Measurements from ENCODE around the gene ZDBF2.
"Not testable (repeated sequence)": the region's sequence is repeated elsewhere in the genome, so short reads cannot be mapped to it uniquely, and the experiment has no call there.

Gene ZDBF2

GRCh38 chr2:206256706-206257205 is 17.7 kb upstream of the ZDBF2 start:
- Histone ChIP-seq H3K36me3 (no peaks in the 10 kb centered on the region), H3K4me3 (ENCODE audit: low read depth in 1 of 2, low read length in 1 of 2) (no peak overlapping the region), H3K9me3 (no peaks in the 10 kb centered on the region), H3K4me1 (ENCODE audit: control insufficient read depth in 1 of 2, insufficient read depth in 1 of 2, low read depth in 1 of 2, low read length in 1 of 2) (no peaks in the 10 kb centered on the region), H3K27me3 (peaks cover 100% of the 10 kb centered on the region), H3K27ac (no peak overlapping the region)
- no peak for TF ChIP-seq CTCF (IDR thresholded peaks at IDR 0.05)

- Histone ChIP-seq H3K36me3 (no peaks in the 10 kb centered on the region), H3K9me3 (no peaks in the 10 kb centered on the region), H3K4me1 (ENCODE audit: control insufficient read depth in 1 of 2, insufficient read depth in 1 of 2, low read depth in 1 of 2, low read length in 1 of 2) (no peaks in the 10 kb centered on the region), H3K27me3 (peaks cover 100% of the 10 kb centered on the region), H3K27ac (no peak overlapping the region), H3K4me3 (ENCODE audit: low read depth in 1 of 2, low read length in 1 of 2) (no peak overlapping the region)
- no peak for TF ChIP-seq CTCF (IDR thresholded peaks at IDR 0.05)
Measured at GRCh38 chr2:206257350-206257749, 17.1 kb upstream of the ZDBF2 start.

- Histone ChIP-seq H3K27me3 (peaks cover 100% of the 10 kb centered on the region), H3K27ac (no peak overlapping the region)
- TF ChIP-seq CTCF (IDR thresholded peaks at IDR 0.05): no peak
Measured at GRCh38 chr2:206257861-206258260, 16.6 kb upstream of the ZDBF2 start.

GRCh38 chr2:206258615-206259014 is 15.8 kb upstream of the ZDBF2 start:
- not testable (repeated sequence) for H3K4me3 ChIP-seq (ENCODE audit: low read depth in 1 of 2, low read length in 1 of 2); H3K27ac ChIP-seq; H3K4me1 ChIP-seq (ENCODE audit: control insufficient read depth in 1 of 2, insufficient read depth in 1 of 2, low read depth in 1 of 2, low read length in 1 of 2); H3K36me3 ChIP-seq; H3K9me3 ChIP-seq
- H3K27me3 ChIP-seq: peaks cover 100% of the 10 kb centered on the region

More at GRCh38 chr2:206257861-206258260, 16.6 kb upstream of the ZDBF2 start:
- no peaks in the 10 kb centered on the region for H3K4me1 ChIP-seq (ENCODE audit: control insufficient read depth in 1 of 2, insufficient read depth in 1 of 2, low read depth in 1 of 2, low read length in 1 of 2)
- H3K36me3 ChIP-seq: no peaks in the 10 kb centered on the region
- no peak overlapping the region for H3K4me3 ChIP-seq (ENCODE audit: low read depth in 1 of 2, low read length in 1 of 2)
- no peaks in the 10 kb centered on the region for H3K9me3 ChIP-seq

- Histone ChIP-seq H3K4me1 (ENCODE audit: control insufficient read depth in 1 of 2, insufficient read depth in 1 of 2, low read depth in 1 of 2, low read length in 1 of 2) (no peaks in the 10 kb centered on the region), H3K27ac (no peak overlapping the region), H3K4me3 (ENCODE audit: low read depth in 1 of 2, low read length in 1 of 2) (no peak overlapping the region), H3K9me3 (no peaks in the 10 kb centered on the region), H3K36me3 (no peaks in the 10 kb centered on the region), H3K27me3 (peaks cover 100% of the 10 kb centered on the region)
- no peak for TF ChIP-seq CTCF (IDR thresholded peaks at IDR 0.05)
Measured at GRCh38 chr2:206259376-206260187, 14.9 kb upstream of the ZDBF2 start.
